DND-41 (cell line): ENCODE results near the gene ADARB2.

ENCODE experiments used
- ATAC-seq: fragments of 200-7000 bp; cut with Tn5 transposase; 3 replicates; pipeline ENCODE4 v1.9.1; 2021; ENCODE audit warnings: low read depth; ENCODE audit not compliant: insufficient read depth
- DNase-seq: peaks from one replicate; pipeline ENCODE4 v3.0.0-alpha.2; 2020
- H2AFZ ChIP-seq: 2 replicates; pipeline ENCODE4 v1.6.0; 2012; ENCODE audit warnings: low read depth, low read length
- H3K27ac ChIP-seq: 2 replicates; pipeline ENCODE4 v1.5.1; 2012; ENCODE audit warnings: low read length, inconsistent platforms
- H3K27me3 ChIP-seq: fragments of 200-600 bp; sonication (generic); 2 replicates; pipeline ENCODE4 v1.6.0; 2012; ENCODE audit warnings: low read length, mild to moderate bottlenecking, inconsistent platforms; ENCODE audit not compliant: insufficient read depth, poor library complexity
- H3K36me3 ChIP-seq: 2 replicates; pipeline ENCODE4 v1.5.1; 2012; ENCODE audit warnings: low read length, inconsistent platforms; ENCODE audit not compliant: insufficient read depth
- H3K4me1 ChIP-seq: 2 replicates; pipeline ENCODE4 v1.5.1; 2012; ENCODE audit warnings: mild to moderate bottlenecking, low read length; ENCODE audit not compliant: insufficient read depth
- H3K4me2 ChIP-seq: 2 replicates; pipeline ENCODE4 v1.6.0; 2012; ENCODE audit warnings: mild to moderate bottlenecking, moderate library complexity, low read length, inconsistent platforms; ENCODE audit not compliant: insufficient read depth
- H3K4me3 ChIP-seq, 2 experiments: fragments of 200-600 bp in 1 of 2; shearing (Covaris generic) in 1 of 2; 2 replicates each; pipeline ENCODE4 v1.5.1; 2012 to 2016; ENCODE audit warnings: inconsistent platforms in 2 of 2, low read length in 2 of 2, mild to moderate bottlenecking in 2 of 2, low read depth in 1 of 2, moderate library complexity in 1 of 2
- H3K79me2 ChIP-seq: 2 replicates; pipeline ENCODE4 v1.6.0; 2012; ENCODE audit warnings: low read length, inconsistent platforms; ENCODE audit not compliant: insufficient read depth
- H3K9ac ChIP-seq: 2 replicates; pipeline ENCODE4 v1.6.0; 2012; ENCODE audit warnings: low read depth, mild to moderate bottlenecking, inconsistent platforms, low read length, moderate library complexity
- H3K9me3 ChIP-seq: 2 replicates; pipeline ENCODE4 v1.5.1; 2012; ENCODE audit warnings: low read length, moderate library complexity, mild to moderate bottlenecking, inconsistent platforms; ENCODE audit not compliant: insufficient read depth, severe bottlenecking
- H4K20me1 ChIP-seq: 2 replicates; pipeline ENCODE4 v1.6.0; 2012; ENCODE audit warnings: low read length; ENCODE audit not compliant: insufficient read depth
- EZH2 ChIP-seq: IDR thresholded peaks from 3 replicates; pipeline ENCODE4 v1.6.1; 2012; ENCODE audit warnings: borderline replicate concordance, low read depth, mild to moderate bottlenecking, moderate library complexity, low read length, inconsistent platforms; ENCODE audit not compliant: severe bottlenecking
- TF ChIP-seq, protein P1 (sequence below): IDR thresholded peaks from 2 replicates; pipeline ENCODE4 v1.5.1; 2012; ENCODE audit warnings: borderline replicate concordance, low read length, moderate library complexity, mild to moderate bottlenecking; ENCODE audit not compliant: poor library complexity, severe bottlenecking; ENCODE audit errors: extremely low read depth

Gene ADARB2

DNA sequence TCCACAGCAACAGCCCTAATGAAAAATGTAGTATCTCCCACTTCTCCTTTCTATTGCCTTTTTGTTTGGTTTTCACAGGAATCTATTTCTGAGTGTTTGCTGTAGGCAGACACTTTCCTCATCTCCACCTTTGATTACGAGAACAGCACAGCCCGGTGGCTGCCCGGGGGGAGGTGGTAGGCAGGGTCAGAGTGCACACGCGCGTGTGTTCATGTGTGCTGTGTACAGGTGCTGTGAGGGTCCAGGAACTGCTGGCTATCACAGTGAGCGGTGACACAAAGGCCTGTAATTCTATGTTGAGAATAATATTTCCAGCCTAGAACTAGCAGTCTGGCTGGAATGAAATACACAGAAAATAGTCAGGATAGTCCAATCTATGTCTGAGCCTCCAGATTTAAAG is 212.8 kb downstream of the ADARB2 start:
- Histone ChIP-seq H3K27ac (no peak overlapping the region), H2AFZ (no peak overlapping the region), H3K4me3 (no peak overlapping the region), H3K4me1 (peaks cover 42% of the 10 kb centered on the region), H3K9me3 (no peaks in the 10 kb centered on the region), H4K20me1 (no peaks in the 10 kb centered on the region), H3K79me2 (peaks cover 32% of the 10 kb centered on the region), H3K4me2 (no peak overlapping the region), H3K27me3 (no peaks in the 10 kb centered on the region), H3K36me3 (peaks cover 12% of the 10 kb centered on the region; the same call in 1 of the 2 replicates), H3K9ac (no peak overlapping the region)
- ATAC-seq, result no peak
- DNase-seq, result no peak
- TF ChIP-seq, protein P1, sequence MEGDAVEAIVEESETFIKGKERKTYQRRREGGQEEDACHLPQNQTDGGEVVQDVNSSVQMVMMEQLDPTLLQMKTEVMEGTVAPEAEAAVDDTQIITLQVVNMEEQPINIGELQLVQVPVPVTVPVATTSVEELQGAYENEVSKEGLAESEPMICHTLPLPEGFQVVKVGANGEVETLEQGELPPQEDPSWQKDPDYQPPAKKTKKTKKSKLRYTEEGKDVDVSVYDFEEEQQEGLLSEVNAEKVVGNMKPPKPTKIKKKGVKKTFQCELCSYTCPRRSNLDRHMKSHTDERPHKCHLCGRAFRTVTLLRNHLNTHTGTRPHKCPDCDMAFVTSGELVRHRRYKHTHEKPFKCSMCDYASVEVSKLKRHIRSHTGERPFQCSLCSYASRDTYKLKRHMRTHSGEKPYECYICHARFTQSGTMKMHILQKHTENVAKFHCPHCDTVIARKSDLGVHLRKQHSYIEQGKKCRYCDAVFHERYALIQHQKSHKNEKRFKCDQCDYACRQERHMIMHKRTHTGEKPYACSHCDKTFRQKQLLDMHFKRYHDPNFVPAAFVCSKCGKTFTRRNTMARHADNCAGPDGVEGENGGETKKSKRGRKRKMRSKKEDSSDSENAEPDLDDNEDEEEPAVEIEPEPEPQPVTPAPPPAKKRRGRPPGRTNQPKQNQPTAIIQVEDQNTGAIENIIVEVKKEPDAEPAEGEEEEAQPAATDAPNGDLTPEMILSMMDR, result peak; percentile 33
- no peak for TF ChIP-seq EZH2

DNA sequence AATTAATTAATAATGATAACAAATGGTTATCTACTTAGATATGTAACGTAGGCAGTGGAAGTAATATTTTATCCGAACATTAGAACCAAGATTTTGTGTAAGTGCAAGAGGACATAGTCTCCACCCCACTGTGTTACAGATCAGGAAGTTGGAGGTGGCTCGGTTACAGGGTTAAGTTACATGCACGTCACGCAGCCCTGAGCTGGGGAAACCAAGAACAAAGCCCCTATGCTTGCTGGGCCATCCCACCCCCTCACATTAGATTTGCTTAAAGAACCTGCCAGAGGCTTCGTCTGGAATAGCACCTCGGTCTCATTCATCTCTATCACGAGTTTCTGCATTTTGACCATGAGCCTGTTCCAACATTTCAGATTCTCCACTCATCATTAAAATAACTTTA is 214.1 kb downstream of the ADARB2 start:
- Histone ChIP-seq H3K27me3 (no peaks in the 10 kb centered on the region), H3K27ac (no peak overlapping the region), H3K4me1 (peaks cover 29% of the 10 kb centered on the region)

DNA sequence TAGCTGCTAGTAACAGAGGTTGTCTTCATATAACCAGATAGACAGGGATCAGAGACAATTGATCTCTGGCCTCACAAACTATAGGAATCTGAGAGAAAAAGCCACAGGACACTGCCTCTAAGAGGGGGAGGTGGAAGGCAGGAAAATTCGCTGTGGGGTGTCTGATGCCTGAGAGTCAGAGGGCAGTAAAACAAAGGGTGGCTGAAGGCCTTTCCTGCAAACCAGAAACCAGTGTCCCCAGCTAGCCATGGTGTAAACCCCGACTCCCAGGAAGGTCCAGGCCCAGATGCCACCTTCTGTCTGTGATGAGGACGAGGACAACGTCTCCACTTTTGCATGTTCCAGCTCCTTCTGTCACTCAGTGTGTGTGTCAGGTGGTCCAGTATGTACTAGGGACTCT is 215.1 kb downstream of the ADARB2 start:
- H3K9me3 ChIP-seq, result no peaks in the 10 kb centered on the region
- H3K4me1 ChIP-seq, result peaks cover 19% of the 10 kb centered on the region
- H3K27ac ChIP-seq, result no peak overlapping the region
- H3K79me2 ChIP-seq, result peaks cover 9% of the 10 kb centered on the region
- no peak overlapping the region for H2AFZ ChIP-seq
- H3K27me3 ChIP-seq, result no peaks in the 10 kb centered on the region
- no peak for TF ChIP-seq EZH2
- TF ChIP-seq, protein P1, result no peak
- H3K36me3 ChIP-seq, result no peaks in the 10 kb centered on the region
- DNase-seq, result no peak
- H3K9ac ChIP-seq, result no peak overlapping the region
- H3K4me2 ChIP-seq, result no peak overlapping the region
- H4K20me1 ChIP-seq, result no peaks in the 10 kb centered on the region
- H3K4me3 ChIP-seq, result no peak overlapping the region
- ATAC-seq, result no peak

More for the DNA sequence above, 214.1 kb downstream of the ADARB2 start:
- no peak overlapping the region for H3K4me2 ChIP-seq
- H3K79me2 ChIP-seq, result peaks cover 19% of the 10 kb centered on the region
- no peak overlapping the region for H2AFZ ChIP-seq
- H3K36me3 ChIP-seq, result peaks cover under 1% of the 10 kb centered on the region; the same call in 1 of the 2 replicates
- no peak overlapping the region for H3K9ac ChIP-seq
- no peak for ATAC-seq
- no peak overlapping the region for H3K4me3 ChIP-seq
- H4K20me1 ChIP-seq, result no peaks in the 10 kb centered on the region
- no peak for DNase-seq
- no peaks in the 10 kb centered on the region for H3K9me3 ChIP-seq
- TF ChIP-seq, protein P1, result no peak
- TF ChIP-seq EZH2, result no peak

DNA sequence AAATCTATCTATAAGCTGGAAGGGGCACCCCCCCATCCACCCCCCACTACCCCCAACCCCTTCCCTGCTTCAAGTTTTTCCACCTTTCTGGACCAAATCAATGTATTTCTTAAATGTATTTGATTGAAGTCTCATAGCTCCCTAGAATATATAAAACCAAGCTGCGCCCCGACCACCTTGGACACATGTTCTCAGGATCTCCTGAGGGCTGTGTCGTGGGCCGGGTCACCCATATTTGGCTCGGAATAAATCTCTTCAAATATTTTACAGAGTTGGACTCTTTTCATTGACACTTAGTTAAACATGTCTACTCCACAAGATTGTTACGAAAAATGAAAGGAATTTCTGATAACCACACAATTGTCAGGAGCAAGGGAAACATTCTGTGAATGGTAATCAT is 215.6 kb downstream of the ADARB2 start:
- TF ChIP-seq, protein P1, result no peak
- no peak for TF ChIP-seq EZH2
- peaks cover 14% of the 10 kb centered on the region for H3K4me1 ChIP-seq
- no peaks in the 10 kb centered on the region for H4K20me1 ChIP-seq

More for the DNA sequence above, 215.6 kb downstream of the ADARB2 start:
- no peak for ATAC-seq
- Histone ChIP-seq H3K4me2 (no peak overlapping the region), H3K27ac (no peak overlapping the region), H3K27me3 (no peaks in the 10 kb centered on the region), H3K36me3 (no peaks in the 10 kb centered on the region), H3K9me3 (no peaks in the 10 kb centered on the region), H2AFZ (no peak overlapping the region), H3K9ac (no peak overlapping the region), H3K79me2 (peaks cover 4% of the 10 kb centered on the region), H3K4me3 (no peak overlapping the region)
- DNase-seq, result no peak
